Muscle of back (tissue), 11 donors: ENCODE results near the gene CNP. TPM values are rescaled to one million over a fixed set of nuclear protein-coding genes. Genes with fewer than 3 reads are reported as not detected.

ENCODE experiments used
- DNase-seq, 3 donors: peaks; one replicate each; pipeline versions ENCODE4 v3.0.0 to v3.0.0-alpha.2; 2013
- polyA plus RNA-seq, 10 donors: library from polyadenylated mRNA; unstranded; fragments of 120-200 nt; gene quantifications; one replicate each; pipeline ENCODE4 v1.2.1, GENCODE V29; 2013; ENCODE audit not compliant: insufficient read length in 10 of 10

Gene CNP
- polyA plus RNA-seq, 10 donors = 34.3 to 62.8 (median 41.1) TPM

DNA sequence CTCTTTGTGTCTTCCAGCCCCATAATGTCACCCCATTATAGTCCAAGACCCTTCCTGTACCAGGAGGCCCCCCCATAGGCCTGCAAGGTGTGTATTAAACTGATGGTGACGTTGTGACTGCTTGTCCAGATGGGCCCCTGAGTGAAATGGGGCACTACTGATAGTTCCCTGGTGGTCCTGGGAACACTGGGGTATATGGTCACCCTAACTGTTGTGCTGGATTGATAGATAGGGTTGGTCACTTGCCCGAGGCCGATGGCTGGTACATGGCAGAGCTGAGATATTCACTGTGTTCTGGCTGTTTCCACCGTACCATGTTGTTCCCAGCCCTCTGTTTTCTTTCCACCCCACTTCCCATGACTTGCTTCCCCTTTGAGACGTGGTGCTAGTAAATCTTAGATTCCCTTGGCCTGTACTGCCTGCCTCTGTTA, 4.3 kb downstream of the CNP start:
- DNase-seq = no peak

DNA sequence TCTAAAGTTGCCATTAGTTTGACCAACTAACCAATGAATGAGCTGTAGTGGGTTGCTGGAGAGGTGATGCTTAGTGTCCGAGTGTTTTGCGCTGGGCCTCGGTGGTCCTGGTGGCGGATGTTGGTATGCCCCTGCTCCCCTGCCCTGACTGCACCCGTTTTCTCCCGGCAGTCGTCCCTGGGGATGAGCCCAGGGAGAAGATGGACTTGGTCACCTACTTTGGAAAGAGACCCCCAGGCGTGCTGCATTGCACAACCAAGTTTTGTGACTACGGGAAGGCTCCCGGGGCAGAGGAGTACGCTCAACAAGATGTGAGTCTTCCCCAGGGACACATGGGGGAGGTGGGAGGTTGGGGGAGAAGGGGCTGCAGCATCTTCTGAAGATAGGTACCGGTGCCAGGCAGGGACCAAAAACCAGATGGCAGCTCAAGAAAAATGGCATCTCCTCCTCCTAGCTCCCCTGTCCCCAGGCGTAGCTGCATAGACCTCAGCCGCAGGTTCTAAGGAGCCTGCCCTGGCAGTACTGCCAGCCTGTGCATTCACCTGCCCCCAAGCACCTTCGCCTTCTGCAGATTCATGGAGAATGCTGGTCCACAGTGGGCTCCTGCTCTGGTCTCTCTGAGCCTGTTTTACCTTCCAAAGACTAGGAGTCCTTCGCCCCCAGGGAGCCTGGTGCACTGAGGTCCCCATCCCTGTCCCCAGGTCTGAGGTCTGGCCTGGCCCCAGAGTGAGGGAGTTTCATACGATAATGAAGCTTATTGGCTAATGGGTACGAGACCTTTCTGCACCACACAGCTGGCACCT, 5.3 kb downstream of the CNP start:
- no peak for DNase-seq

DNA sequence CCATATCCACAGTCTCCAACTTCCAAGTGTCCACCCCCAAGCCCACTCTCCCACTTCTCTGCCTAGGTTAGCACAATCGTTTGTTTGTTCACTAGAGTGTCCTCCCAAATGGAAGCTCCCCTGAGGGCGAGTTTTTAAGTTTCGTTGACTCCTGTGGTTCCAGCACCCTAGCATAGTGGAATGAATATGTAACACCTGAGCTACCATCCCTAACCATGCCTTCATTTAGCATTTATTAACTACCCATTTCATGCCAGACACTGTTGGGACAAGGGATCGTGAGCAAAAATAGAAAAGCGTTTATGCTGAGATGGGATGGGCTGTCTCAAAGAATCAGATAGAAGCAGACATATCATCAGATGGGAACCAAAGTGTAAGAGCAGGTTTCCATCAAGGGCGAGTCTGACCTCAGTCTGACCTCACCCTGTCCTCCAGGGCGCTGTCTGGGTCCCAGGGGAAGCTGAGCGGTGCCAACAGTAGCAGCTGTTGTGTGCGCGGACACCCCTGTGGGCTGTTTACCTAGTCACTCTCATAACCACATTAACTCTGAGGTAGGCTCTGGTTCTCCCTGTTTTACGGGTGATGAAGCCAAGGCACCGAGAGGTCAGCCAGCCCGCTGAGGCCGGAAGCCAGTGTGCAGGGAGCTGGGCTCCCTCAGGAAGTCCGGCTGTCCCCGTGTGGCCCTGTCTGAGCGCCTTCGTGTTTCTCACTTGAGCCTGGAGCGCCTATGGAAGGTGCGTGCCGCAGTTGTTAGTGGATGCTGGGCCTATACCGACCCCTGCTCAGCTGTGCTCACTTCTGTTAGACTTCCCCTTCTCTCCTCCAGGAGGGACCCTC, 6.2 kb downstream of the CNP start:
- no peak for DNase-seq

DNA sequence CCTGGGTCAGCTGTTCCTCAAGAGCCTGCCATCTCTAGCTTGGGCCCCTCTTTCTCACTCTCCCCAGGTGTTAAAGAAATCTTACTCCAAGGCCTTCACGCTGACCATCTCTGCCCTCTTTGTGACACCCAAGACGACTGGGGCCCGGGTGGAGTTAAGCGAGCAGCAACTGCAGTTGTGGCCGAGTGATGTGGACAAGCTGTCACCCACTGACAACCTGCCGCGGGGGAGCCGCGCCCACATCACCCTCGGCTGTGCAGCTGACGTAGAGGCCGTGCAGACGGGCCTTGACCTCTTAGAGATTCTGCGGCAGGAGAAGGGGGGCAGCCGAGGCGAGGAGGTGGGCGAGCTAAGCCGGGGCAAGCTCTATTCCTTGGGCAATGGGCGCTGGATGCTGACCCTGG, 6.8 kb downstream of the CNP start:
- no peak for DNase-seq

DNA sequence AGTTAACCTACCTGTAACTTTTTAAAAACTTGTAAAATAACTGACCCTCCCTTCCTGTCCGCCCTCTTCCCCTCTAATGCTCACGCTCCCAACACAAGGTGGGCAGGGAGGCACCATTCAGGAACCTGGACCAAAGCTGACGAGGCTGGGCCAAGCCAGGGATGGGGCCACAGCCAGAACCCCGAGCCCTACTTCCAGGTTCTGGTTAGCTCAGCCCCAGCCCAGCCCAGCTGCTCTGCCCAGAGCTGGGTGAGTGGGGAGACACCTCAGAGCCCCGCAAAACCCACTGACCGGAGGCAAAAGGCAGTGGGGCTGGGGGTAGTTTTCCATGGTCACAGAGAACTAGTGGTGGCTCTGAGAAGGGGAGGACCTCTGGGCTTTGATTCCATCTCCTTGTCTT, 7.4 kb downstream of the CNP start:
- DNase-seq = no peak

DNA sequence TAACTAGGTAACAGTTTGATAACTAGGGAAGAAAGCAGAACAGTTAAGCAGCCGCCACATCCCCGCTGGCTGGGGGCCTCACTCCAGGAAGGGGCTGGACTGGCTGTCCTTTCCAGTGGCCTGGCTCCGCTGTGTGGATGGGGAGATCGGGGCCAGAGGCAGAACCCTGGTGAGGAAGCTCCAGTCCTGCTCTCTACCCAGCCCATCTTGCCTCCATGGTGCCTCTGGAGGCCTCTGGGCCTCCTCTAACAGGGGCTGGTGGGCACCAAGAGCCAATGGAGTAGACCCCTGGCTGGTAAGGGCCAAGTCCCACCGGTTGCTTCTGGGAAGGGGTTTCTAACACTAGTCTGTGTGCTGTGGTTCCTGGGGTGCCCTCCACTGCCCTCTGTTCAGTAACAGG, 8.1 kb downstream of the CNP start:
- no peak for DNase-seq

DNA sequence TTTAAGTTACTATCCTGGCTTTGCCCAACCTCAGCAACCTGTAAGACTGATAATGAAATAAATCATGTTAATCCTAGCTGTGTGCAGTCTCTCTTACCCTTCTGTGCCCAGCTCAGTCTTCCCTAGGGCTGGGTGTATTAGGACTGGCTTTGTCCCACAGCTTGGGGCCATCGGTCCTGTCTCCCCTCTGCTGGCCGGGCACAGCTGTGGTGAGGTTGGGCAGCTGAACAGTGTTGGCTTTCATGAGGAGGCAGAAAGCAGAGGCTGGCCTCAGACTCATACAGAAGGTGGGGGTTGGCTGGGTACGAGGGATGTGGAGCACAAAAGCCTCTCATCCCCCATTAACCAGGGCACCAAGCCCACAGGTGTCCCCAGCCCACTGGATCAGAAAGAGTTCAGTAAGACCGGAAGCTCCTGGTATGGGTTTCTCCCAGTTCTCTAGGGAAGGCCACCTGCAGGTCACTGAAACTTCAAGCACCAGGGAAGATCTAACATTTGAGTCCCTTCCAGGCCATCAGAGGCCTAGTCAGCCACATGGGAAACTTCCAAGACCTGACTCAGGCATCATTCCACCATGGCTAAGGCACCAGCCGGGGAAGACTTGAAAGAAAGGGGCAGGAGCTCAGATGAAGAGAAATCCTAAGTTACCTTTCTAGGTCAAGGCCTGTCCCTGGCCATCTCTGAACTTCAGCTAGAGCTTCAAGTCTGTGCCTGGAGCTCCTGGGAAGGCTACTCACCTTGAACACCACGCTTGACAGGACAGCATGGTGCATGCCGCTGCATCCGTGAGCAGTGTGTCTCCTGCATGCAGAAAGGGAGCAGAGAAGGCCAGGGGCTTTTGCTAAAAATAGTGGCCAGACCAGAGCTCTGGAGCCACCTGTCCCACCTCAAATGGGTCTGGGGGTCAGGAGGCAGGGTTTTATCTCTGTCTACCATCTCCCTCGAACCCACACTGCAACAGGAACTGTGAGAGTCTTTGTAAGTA, 8.8 kb downstream of the CNP start:
- DNase-seq = no peak

DNA sequence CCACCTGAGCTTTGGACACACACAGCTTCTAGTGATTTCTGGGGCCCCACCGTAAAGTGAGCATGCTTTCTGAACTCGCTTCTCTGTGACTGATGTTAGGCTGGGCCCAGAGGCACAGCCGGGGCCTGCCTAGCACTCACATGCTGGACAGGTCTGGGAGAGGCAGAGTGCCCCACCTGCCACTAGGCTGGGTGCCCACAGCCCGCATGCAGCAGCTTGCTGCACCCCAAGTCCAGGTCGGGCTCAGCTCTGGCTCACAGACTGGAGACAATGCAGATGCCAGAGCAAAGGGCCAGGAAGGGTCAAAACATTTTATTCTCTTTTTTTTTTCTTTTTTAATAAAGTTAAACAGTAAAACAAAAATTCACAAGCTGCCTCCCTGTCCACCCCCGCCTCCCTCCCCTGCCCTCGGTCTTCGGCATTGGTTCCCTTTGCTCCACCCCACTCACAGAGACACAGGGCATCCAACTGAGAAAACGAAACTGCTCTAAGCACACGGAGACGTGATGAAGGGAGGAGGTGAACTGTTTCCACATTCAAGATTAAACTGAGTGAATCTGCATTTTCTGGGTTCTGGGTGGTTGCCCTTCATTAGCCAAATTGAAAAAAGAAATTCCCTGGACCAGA, 9.7 kb downstream of the CNP start:
- no peak for DNase-seq

DNA sequence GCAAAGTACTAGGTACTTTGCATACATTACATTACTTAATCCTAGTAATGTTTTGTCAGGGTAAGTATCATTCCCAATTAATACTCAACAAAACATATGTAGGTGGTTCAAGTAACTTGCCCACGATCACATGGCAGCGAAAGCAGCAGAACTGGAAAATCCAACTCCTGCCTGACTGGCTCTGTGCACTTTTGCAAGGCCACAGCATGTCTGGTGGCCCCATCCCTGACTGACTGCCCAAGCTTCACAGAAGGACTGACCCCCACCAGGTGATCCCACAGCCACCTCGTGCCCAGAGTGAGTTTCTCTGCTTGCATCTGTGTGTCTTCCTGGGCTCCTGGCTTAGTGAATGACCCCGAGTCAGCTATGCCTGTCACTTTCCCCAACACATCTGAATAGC, 11.4 kb downstream of the CNP start:
- DNase-seq = no peak

DNA sequence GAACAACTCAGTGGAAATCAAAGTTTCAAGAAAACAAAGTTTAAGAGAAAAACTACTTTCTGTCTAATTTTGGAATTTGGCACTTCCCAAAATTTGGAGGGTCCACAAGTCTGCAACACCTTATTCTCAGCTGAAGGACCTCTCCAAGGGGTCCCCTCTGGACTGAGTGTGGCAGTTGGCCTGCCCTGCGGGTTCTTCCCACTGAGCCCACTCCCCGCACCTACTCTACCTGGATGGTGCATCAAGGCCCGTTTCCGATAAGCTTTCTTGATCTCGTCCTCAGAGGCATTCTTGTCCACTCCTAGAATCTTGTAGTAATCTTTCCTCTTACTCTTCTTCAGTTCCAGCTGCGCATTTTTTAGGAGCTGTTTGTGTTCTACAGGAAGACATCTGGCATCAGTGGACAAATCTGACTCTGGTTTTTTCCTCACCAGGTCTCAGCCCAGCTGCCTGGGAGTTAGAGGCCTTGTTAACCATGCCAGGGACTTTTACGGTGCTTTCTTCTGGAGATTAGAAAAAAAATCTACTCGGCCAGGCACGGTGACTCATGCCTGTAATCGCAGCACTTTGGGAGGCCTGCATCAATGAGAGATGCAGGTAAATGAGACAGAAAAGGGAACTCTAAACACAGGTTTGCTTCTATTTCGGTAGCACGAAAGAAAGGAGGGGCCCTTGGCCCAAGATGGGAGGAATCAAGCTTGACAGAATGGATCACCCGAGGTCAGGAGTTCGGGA, 15.6 kb downstream of the CNP start:
- no peak for DNase-seq

DNA sequence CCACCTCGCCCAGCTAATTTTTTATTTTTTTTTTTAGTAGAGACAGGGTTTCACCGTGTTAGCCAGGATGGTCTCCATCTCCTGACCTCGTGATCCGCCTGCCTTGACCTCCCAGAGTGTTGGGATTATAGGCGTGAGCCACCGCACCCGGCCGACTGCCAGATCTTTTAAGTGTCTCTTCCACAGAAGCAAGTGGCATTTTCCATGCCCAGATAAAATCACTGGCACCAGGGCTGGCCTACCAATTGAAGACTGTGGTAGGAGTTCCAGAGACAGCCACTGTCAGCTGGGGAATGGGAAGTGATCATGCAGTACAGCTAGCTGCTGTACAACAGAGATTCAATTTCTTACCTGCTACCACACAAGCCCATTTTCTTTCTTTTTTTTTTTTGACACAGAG, 17.9 kb downstream of the CNP start:
- no peak for DNase-seq

DNA sequence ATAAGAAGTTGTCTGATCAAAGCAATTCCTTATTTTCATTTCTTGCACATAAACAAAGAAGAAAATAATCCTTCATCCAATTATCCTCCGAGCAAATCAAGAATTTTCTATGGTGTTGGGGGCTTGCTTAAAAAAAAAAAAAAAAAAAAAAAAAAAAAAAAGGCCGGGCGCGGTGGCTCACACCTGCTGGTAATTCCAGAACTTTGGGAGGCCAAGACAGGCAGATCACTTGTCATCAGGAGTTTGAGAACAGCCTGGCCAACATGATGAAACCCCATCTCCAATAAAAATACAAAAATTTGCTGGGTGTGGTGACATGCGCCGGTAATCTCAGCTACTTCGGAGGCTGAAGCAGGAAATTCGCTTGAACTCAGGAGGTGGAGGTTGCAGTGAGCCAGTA, 19.3 kb downstream of the CNP start:
- DNase-seq = no peak

DNA sequence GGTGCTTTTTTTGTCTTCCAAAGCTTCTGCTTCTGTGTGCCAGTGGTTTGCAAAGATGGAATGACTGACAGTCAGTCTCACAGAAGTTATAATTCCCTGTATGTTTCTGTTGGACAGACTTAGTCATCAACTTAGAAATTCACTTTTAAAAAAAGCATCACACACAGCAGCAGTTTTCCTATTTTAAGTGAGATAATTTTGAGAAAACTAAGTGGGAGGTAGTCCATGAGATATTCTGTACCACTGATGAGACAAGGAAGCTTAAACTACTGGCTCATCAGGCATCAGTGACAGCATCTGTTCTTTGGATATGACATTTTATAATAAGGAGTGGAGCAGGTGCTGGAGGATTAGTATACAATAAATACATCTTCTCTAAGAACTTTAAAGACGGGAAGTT, 20.0 kb downstream of the CNP start:
- DNase-seq = no peak

DNA sequence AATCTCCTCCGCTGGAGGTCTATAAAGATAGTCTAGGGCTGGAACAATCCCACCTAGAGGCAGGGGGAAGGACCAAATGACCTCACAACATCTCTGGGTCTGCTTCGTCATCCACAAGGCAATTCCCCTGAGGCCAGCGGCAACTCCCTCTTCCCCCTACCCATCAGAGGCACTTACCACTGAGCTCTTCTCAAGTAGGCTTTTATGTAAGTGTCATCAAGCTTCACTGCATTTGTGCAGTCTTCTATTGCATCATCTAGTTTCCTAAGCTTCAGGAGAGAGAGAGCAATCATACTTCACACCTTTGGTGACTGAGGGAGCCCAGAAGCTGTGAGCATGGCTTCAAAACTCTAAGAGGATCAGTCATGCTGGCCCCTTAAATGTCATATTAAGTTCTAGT, 21.0 kb downstream of the CNP start:
- DNase-seq = no peak

DNA sequence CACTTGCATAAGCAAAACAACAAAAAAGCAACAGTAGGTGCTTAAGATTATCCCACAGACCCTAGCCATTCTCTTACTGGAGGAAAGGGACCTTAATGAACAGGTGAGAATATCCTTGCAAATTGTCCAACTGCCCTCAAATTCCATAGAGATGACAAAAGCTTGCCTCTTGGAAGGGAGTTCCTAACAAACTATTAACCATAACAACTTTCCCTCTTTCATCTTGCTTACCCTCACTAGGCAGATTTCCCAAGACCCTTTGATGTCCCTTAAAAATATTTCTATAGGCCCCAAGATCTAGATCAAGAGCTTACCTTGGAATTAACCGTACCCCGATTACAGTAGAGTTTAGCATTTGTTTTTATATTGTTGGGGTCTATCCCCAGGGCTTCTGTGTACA, 21.8 kb downstream of the CNP start:
- no peak for DNase-seq

DNA sequence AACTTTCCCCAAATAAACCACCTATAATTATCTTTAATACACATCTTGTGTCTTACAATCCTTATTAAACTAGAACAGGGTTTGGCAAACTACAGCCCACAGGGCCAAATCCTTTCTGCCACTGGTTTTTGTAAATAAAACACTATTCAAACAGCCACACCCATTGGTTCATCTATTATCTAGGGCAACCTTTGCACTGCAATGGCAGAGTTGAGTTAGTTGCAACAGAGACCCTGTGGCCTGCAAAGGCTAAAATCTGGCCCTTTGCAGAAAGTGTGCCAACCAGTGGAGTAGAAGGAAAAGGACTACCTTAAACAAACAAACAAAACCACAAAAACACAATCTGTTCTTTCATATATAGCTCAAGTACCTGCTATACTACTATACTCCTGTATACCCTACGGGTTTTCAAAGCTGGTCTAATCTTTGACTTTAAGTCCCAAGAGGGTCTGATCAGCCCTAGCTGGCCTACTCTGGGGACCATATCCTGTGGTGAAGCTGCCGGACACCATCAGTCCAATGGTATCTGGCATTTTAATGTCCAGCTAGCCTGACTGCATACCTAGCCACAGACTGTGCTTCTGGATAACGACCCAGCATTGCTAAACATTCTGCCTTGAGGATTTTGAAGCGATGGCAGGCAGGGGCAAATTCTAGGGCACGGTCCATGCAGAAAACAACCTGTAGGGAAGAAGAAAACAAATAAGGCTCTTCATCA, 23.3 kb downstream of the CNP start:
- DNase-seq = no peak

DNA sequence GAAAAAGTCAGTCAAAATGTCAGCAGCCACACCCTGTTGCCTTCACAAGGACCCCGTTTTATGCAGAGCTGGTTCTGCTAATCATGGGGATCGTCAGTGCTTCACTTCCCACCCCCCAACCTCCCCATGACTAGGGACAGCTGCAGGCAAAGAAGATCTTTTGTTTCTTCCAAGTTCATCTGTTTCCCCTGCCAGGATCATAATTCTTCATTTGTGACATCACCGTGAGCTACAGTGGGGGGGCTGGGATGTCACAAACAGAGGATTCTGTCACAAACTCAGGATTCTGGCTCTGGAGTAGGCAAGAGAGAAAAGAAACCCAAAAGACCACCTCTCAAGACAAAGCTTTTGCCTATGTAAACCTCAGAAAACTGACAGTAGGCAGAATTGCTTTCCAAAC, 26.0 kb downstream of the CNP start:
- peak; percentile 28 to 56 (median 33) for DNase-seq

DNA sequence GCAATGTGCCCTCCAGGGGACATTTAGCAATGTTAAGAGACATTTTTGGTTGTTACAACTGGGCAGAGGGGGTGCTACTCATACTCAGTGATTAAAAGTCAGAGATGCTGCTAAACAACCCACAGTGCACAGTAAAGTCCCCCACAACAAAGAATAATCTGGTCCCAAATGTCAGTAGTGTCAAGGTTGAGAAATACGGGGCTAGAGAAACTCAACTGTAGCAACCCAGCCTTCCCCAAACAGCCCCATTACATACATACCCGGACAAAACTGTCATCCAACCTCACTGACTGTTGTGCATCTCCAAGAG, 30.2 kb downstream of the CNP start:
- DNase-seq = no peak

DNA sequence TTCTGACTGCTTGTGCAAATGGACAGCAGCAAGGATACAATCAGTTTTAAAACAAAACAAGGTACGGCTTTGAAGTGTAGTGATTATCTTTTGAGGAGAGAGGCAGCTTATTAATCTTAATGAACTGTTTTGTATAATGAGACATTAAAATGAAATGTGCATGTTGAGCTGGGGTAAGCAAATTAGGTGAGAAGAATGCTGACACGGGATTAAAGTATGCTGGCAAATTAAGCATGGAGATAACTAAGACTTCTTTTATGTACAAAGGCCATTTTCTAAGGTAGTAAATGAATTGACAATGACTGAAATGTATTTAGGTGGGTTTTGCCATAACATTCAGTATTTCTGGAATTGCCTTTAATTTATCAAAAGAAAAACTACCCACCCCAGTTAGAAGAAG, 31.9 kb downstream of the CNP start:
- no peak for DNase-seq

DNA sequence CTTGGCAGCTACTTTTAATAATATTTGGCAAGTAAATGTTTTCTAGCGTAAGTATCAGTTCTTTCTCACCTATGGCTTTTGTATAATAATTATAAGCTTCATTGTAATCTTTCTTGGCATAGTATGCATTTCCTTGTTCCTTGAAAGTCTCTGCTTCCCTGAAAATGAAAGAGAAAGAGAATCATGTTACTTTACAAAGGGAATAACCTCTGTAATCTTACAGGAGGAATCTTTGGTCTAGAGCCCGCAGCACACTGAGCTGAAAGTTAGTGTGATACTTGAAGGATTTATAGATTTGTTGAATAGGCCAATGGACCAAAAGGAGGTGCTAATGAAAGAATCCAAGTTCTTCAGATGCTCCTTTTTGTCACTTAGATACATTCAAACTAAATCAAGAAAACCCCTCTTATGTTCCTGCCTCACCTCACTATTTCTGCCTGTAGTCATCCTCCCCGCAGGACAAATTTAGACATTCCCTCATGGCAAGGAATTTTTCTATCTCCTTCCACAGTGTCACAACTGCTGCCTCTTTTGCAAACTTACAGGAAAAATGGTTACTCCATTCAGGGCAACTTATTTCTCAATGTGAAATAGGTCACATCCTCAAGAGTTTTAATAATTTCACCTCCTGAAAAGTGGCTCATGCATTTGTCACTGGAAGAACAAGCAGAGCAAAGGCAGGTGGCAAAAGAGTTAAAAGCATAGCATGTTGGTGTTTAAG, 34.0 kb downstream of the CNP start:
- no peak for DNase-seq
